Neuron (in vitro differentiated cells): ENCODE data around the gene USP25.

Experiments used
- H2AFZ ChIP-seq: one replicate; pipeline ENCODE4 v1.6.1; 2013; ENCODE audit warnings: low read depth, mild to moderate bottlenecking, inconsistent platforms, low read length, moderate library complexity
- H3K27me3 ChIP-seq: one replicate; pipeline ENCODE4 v1.6.1; 2013; ENCODE audit warnings: low read length; ENCODE audit not compliant: insufficient read depth
- H3K36me3 ChIP-seq: one replicate; pipeline ENCODE4 v1.6.1; 2013; ENCODE audit warnings: low read length; ENCODE audit not compliant: insufficient read depth
- H3K4me1 ChIP-seq: one replicate; pipeline ENCODE4 v1.6.1; 2013; ENCODE audit warnings: low read length; ENCODE audit not compliant: insufficient read depth
- H3K4me3 ChIP-seq: 2 replicates; pipeline ENCODE4 v1.5.1; 2013; ENCODE audit warnings: mild to moderate bottlenecking, low read length, moderate library complexity
- H3K9me3 ChIP-seq: one replicate; pipeline ENCODE4 v1.6.1; 2013; ENCODE audit warnings: low read length

USP25 gene

GRCh38 chr21:15870819-15871218, 141.0 kb downstream of the USP25 start:
- Histone ChIP-seq H2AFZ (no peak overlapping the region), H3K4me1 (no peaks in the 10 kb centered on the region), H3K4me3 (no peak overlapping the region), H3K36me3 (peaks cover 54% of the 10 kb centered on the region), H3K9me3 (no peaks in the 10 kb centered on the region), H3K27me3 (no peaks in the 10 kb centered on the region)

DNA sequence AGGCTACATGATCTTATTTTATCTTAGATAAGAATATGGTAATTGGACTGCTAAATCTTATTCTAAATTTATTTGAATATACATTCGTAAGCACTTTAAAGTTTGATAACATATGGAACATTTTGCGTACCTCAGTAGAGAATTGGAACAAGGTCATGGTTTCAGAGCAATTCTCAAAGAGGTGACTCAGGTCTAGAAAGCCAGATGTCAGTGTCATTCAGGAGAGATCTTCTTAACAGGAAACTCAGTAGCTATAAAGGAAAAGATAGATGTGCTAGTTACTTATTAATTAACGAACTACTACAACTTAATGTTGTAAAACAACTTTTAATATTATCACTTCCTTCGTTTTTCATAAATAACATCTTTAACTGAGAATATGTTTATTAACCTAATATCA, 142.5 kb downstream of the USP25 start:
- no peak overlapping the region for H3K4me3 ChIP-seq
- H2AFZ ChIP-seq, result no peak overlapping the region
- H3K27me3 ChIP-seq, result no peaks in the 10 kb centered on the region
- H3K9me3 ChIP-seq, result no peaks in the 10 kb centered on the region
- no peaks in the 10 kb centered on the region for H3K4me1 ChIP-seq
- H3K36me3 ChIP-seq, result peaks cover 51% of the 10 kb centered on the region

- no peak overlapping the region for H3K4me3 ChIP-seq
- no peaks in the 10 kb centered on the region for H3K27me3 ChIP-seq
- no peak overlapping the region for H2AFZ ChIP-seq
- H3K9me3 ChIP-seq, result no peaks in the 10 kb centered on the region
- no peaks in the 10 kb centered on the region for H3K4me1 ChIP-seq
- H3K36me3 ChIP-seq, result peaks cover 42% of the 10 kb centered on the region
Observed at GRCh38 chr21:15874615-15875014, 144.8 kb downstream of the USP25 start.

GRCh38 chr21:15875286-15875685, 145.5 kb downstream of the USP25 start:
- Histone ChIP-seq H3K36me3 (peaks cover 45% of the 10 kb centered on the region), H3K9me3 (peaks cover under 1% of the 10 kb centered on the region), H3K4me1 (no peaks in the 10 kb centered on the region), H3K4me3 (no peak overlapping the region), H3K27me3 (no peaks in the 10 kb centered on the region), H2AFZ (no peak overlapping the region)

GRCh38 chr21:15893902-15894301, 164.1 kb downstream of the USP25 start:
- no peaks in the 10 kb centered on the region for H3K4me1 ChIP-seq
- H3K9me3 ChIP-seq, result peaks cover 1% of the 10 kb centered on the region
- no peaks in the 10 kb centered on the region for H3K36me3 ChIP-seq
- no peak overlapping the region for H2AFZ ChIP-seq
- no peak overlapping the region for H3K4me3 ChIP-seq
- no peaks in the 10 kb centered on the region for H3K27me3 ChIP-seq

DNA sequence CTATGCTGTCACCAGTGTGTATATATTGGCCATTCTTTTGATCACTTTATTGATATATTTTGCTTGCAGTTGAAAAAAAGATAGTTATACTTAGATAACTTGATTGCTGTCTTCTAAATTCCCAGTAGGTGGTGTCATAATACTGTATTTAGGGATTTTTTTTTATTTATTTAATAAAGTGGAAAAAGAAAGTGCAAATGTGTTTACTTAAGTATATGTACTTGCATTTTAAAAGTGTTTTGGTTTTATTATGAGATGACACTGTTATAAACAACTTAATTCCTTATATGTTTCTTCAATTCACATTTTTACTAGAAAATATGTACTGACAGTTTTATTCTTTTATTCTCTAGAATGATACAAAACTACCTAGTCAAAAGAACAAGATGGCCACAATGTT, 164.8 kb downstream of the USP25 start:
- Histone ChIP-seq H3K36me3 (no peaks in the 10 kb centered on the region), H3K4me1 (no peaks in the 10 kb centered on the region), H2AFZ (no peak overlapping the region), H3K27me3 (no peaks in the 10 kb centered on the region), H3K4me3 (no peak overlapping the region), H3K9me3 (peaks cover 1% of the 10 kb centered on the region)

- no peak overlapping the region for H2AFZ ChIP-seq
- H3K9me3 ChIP-seq, result peaks cover 1% of the 10 kb centered on the region
- no peaks in the 10 kb centered on the region for H3K36me3 ChIP-seq
- H3K27me3 ChIP-seq, result no peaks in the 10 kb centered on the region
- no peak overlapping the region for H3K4me3 ChIP-seq
- no peaks in the 10 kb centered on the region for H3K4me1 ChIP-seq
Observed at GRCh38 chr21:15895142-15896106, 165.6 kb downstream of the USP25 start.

GRCh38 chr21:15896501-15896900, 166.7 kb downstream of the USP25 start:
- H3K4me1 ChIP-seq, result no peaks in the 10 kb centered on the region
- peaks cover 1% of the 10 kb centered on the region for H3K9me3 ChIP-seq
- no peaks in the 10 kb centered on the region for H3K36me3 ChIP-seq
- H3K27me3 ChIP-seq, result no peaks in the 10 kb centered on the region
- H3K4me3 ChIP-seq, result no peak overlapping the region
- H2AFZ ChIP-seq, result no peak overlapping the region

GRCh38 chr21:15904389-15904788, 174.6 kb downstream of the USP25 start:
- Histone ChIP-seq H3K4me3 (no peak overlapping the region), H3K9me3 (no peaks in the 10 kb centered on the region)

DNA sequence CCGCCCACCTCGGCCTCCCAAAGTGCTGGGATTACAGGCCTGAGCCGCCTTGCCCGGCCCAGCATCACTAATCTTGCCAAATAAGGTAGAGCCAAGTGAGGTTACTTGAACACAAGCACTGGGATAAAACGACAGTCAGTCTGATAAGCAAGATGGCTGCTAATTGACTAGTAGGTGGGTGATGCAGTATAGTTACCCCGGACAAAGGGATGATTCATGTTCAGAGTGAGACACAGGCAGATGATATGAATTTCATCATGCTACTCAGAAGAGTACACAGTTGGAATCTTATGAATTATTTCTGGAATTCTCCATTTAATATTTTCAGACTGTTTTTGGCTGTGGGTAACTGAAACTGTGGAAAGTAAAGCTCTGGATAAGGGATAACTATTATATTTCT, 178.4 kb downstream of the USP25 start:
- Histone ChIP-seq H3K36me3 (no peaks in the 10 kb centered on the region), H3K4me3 (no peak overlapping the region), H3K9me3 (no peaks in the 10 kb centered on the region), H3K27me3 (no peaks in the 10 kb centered on the region), H2AFZ (no peak overlapping the region), H3K4me1 (no peaks in the 10 kb centered on the region)

More at GRCh38 chr21:15904389-15904788, 174.6 kb downstream of the USP25 start:
- H3K27me3 ChIP-seq, result no peaks in the 10 kb centered on the region
- no peaks in the 10 kb centered on the region for H3K36me3 ChIP-seq
- H2AFZ ChIP-seq, result no peak overlapping the region
- no peaks in the 10 kb centered on the region for H3K4me1 ChIP-seq

- H3K9me3 ChIP-seq, result peaks cover 1% of the 10 kb centered on the region
- H3K36me3 ChIP-seq, result no peaks in the 10 kb centered on the region
- no peak overlapping the region for H2AFZ ChIP-seq
- no peaks in the 10 kb centered on the region for H3K4me1 ChIP-seq
- no peaks in the 10 kb centered on the region for H3K27me3 ChIP-seq
- no peak overlapping the region for H3K4me3 ChIP-seq
Observed at GRCh38 chr21:15928196-15928595, 198.4 kb downstream of the USP25 start.

GRCh38 chr21:15928686-15929425, 199.1 kb downstream of the USP25 start:
- Histone ChIP-seq H3K4me3 (no peak overlapping the region), H2AFZ (no peak overlapping the region), H3K27me3 (no peaks in the 10 kb centered on the region), H3K36me3 (no peaks in the 10 kb centered on the region), H3K4me1 (no peaks in the 10 kb centered on the region), H3K9me3 (no peaks in the 10 kb centered on the region)

DNA sequence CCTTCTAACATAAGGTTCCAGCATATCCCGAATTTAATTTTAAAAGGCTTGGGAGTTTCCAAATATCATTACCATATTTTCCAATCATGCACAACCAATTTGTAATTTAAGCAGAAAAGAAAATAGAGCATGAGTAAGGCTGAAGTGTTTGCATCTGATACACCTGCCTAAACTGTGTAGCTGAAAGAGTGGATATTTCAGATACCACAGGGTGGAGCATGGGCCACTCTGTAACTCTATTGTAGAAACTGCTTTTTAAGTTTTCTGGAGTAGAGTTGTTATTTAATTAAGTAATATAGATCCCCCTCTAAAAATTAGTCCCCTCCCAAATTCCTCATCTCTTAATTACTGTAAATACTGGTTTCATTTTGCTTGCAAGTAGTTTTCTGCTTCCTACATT, 199.8 kb downstream of the USP25 start:
- no peak overlapping the region for H3K4me3 ChIP-seq
- no peaks in the 10 kb centered on the region for H3K36me3 ChIP-seq
- H3K4me1 ChIP-seq, result no peaks in the 10 kb centered on the region

More for the DNA sequence above, 199.8 kb downstream of the USP25 start:
- no peaks in the 10 kb centered on the region for H3K27me3 ChIP-seq
- no peaks in the 10 kb centered on the region for H3K9me3 ChIP-seq
- no peak overlapping the region for H2AFZ ChIP-seq
